Mucosa of rectum (tissue), 2 donors: ENCODE data around the gene UBE3A.

ENCODE experiments used
- H3K27ac ChIP-seq, 2 donors: one replicate each; pipeline ENCODE4 v1.7.0; 2013; ENCODE audit warnings: inconsistent platforms in 2 of 2, low read depth in 2 of 2, low read length in 2 of 2
- H3K27me3 ChIP-seq, 2 donors: one replicate each; pipeline ENCODE4 v1.7.0; 2013; ENCODE audit warnings: low read length in 2 of 2; ENCODE audit not compliant: control insufficient read depth in 2 of 2, insufficient read depth in 2 of 2
- H3K36me3 ChIP-seq, 2 donors: one replicate each; pipeline ENCODE4 v1.7.0; 2013; ENCODE audit warnings: low read length in 2 of 2; ENCODE audit not compliant: control insufficient read depth in 2 of 2, insufficient read depth in 2 of 2
- H3K4me1 ChIP-seq, 2 donors: one replicate each; pipeline ENCODE4 v1.7.0; 2013; ENCODE audit warnings: low read length in 2 of 2, mild to moderate bottlenecking in 1 of 2; ENCODE audit not compliant: control insufficient read depth in 2 of 2, insufficient read depth in 2 of 2
- H3K4me3 ChIP-seq, 2 donors: one replicate each; pipeline ENCODE4 v1.7.0; 2013; ENCODE audit warnings: low read length in 2 of 2
- H3K9ac ChIP-seq, 2 donors: one replicate each; pipeline ENCODE4 v1.7.0; 2013; ENCODE audit warnings: low read length in 2 of 2, low read depth in 1 of 2, mild to moderate bottlenecking in 1 of 2
- H3K9me3 ChIP-seq, 2 donors: one replicate each; pipeline ENCODE4 v1.7.0; 2013; ENCODE audit warnings: low read length in 2 of 2; ENCODE audit not compliant: control insufficient read depth in 2 of 2
- donor health status: healthy.
- donor health status: Normal muscosa, but diverticular disease.

Gene UBE3A

DNA sequence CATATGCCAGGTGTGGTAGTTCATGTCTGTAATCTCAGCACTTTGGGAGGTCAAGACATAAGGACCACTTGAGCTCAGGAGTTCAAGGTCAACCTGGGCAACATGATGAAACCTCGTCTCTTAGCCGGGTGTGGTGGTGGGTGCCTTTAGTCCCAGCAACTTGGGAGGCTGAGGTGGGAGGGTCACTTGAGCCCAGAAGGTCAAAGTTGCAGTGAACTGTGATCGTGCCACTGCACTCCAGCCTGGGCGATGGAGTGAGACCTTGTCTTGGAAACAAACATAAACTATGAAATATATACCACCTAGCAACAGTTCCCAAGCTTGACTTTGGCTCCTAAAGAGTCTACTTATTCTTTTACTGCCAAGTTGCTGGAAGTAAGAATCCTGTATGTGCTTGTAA lies 30.9 kb downstream of the UBE3A start:
- H3K36me3 ChIP-seq = peaks cover 10 to 13% of the 10 kb centered on the region in 2 donors
- H3K4me1 ChIP-seq = peaks cover 0 to 6% of the 10 kb centered on the region in 2 donors
- H3K9ac ChIP-seq = no peak overlapping the region
- H3K27me3 ChIP-seq = no peaks in the 10 kb centered on the region
- no peaks in the 10 kb centered on the region for H3K9me3 ChIP-seq
- no peak overlapping the region for H3K27ac ChIP-seq
- H3K4me3 ChIP-seq = no peak overlapping the region

GRCh38 chr15:25406846-25407245 lies 32.0 kb downstream of the UBE3A start:
- H3K36me3 ChIP-seq = peaks cover 19 to 24% of the 10 kb centered on the region in 2 donors
- H3K27ac ChIP-seq = no peak overlapping the region
- H3K4me3 ChIP-seq = no peak overlapping the region
- H3K4me1 ChIP-seq = peaks cover 0 to 6% of the 10 kb centered on the region in 2 donors
- no peaks in the 10 kb centered on the region for H3K9me3 ChIP-seq
- no peak overlapping the region for H3K9ac ChIP-seq
- no peaks in the 10 kb centered on the region for H3K27me3 ChIP-seq

- Histone ChIP-seq H3K9me3 (no peaks in the 10 kb centered on the region), H3K9ac (no peak overlapping the region), H3K4me1 (peaks cover 0 to 6% of the 10 kb centered on the region in 2 donors), H3K27ac (no peak overlapping the region), H3K27me3 (no peaks in the 10 kb centered on the region), H3K36me3 (peaks cover 19 to 24% of the 10 kb centered on the region in 2 donors), H3K4me3 (no peak overlapping the region)
These were observed 32.6 kb downstream of the UBE3A start for GRCh38 chr15:25406261-25406660.

- H3K9ac ChIP-seq = no peak overlapping the region
- H3K36me3 ChIP-seq = peaks cover 19 to 27% of the 10 kb centered on the region in 2 donors
- no peaks in the 10 kb centered on the region for H3K27me3 ChIP-seq
- no peaks in the 10 kb centered on the region for H3K9me3 ChIP-seq
- H3K4me1 ChIP-seq = peaks cover 0 to 3% of the 10 kb centered on the region in 2 donors
- H3K27ac ChIP-seq = no peak overlapping the region
- no peak overlapping the region for H3K4me3 ChIP-seq
These were observed 35.1 kb downstream of the UBE3A start for GRCh38 chr15:25403771-25404170.

GRCh38 chr15:25402342-25402741 lies 36.5 kb downstream of the UBE3A start:
- H3K27ac ChIP-seq = no peak overlapping the region
- H3K36me3 ChIP-seq = peaks cover 19 to 27% of the 10 kb centered on the region in 2 donors
- no peaks in the 10 kb centered on the region for H3K4me1 ChIP-seq
- H3K9me3 ChIP-seq = no peaks in the 10 kb centered on the region
- no peak overlapping the region for H3K9ac ChIP-seq
- H3K4me3 ChIP-seq = no peak overlapping the region
- H3K27me3 ChIP-seq = no peaks in the 10 kb centered on the region

DNA sequence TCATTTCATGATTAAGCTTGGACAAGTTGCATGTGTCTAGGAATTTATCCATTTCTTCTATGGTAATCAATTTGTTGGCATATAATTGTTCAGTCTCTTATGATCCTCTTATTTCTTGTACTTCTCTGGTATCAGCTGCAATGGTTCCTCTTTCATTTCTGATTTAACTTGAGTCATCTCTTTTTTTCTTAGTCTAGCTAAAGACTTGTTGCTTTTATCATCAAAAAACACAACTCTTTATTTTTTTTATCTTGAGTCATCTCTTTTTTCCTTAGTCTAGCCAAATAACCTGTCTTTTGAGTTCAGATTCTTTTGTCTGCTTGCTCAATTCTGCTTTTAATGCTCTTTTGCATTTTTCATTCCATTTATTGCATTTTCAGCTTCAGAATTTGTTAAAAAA lies 37.3 kb downstream of the UBE3A start:
- H3K9ac ChIP-seq = no peak overlapping the region
- H3K27ac ChIP-seq = no peak overlapping the region
- H3K4me3 ChIP-seq = no peak overlapping the region
- peaks cover 19 to 27% of the 10 kb centered on the region in 2 donors for H3K36me3 ChIP-seq
- no peaks in the 10 kb centered on the region for H3K27me3 ChIP-seq
- H3K9me3 ChIP-seq = no peaks in the 10 kb centered on the region
- no peaks in the 10 kb centered on the region for H3K4me1 ChIP-seq

GRCh38 chr15:25397100-25397499 lies 41.7 kb downstream of the UBE3A start:
- Histone ChIP-seq H3K4me1 (no peaks in the 10 kb centered on the region), H3K36me3 (peaks cover 6 to 10% of the 10 kb centered on the region in 2 donors), H3K9me3 (no peaks in the 10 kb centered on the region), H3K27ac (no peak overlapping the region), H3K4me3 (no peak overlapping the region), H3K9ac (no peak overlapping the region), H3K27me3 (no peaks in the 10 kb centered on the region)

GRCh38 chr15:25394898-25395297 lies 43.9 kb downstream of the UBE3A start:
- H3K27me3 ChIP-seq = no peaks in the 10 kb centered on the region
- H3K4me1 ChIP-seq = no peaks in the 10 kb centered on the region
- no peak overlapping the region for H3K9ac ChIP-seq
- H3K36me3 ChIP-seq = peaks cover 4 to 8% of the 10 kb centered on the region in 2 donors
- H3K27ac ChIP-seq = no peak overlapping the region
- no peak overlapping the region for H3K4me3 ChIP-seq
- no peaks in the 10 kb centered on the region for H3K9me3 ChIP-seq

GRCh38 chr15:25392806-25393205 lies 46.0 kb downstream of the UBE3A start:
- Histone ChIP-seq H3K4me1 (no peaks in the 10 kb centered on the region), H3K27me3 (no peaks in the 10 kb centered on the region), H3K9ac (no peak overlapping the region), H3K36me3 (peaks cover 4% of the 10 kb centered on the region in 2 donors), H3K9me3 (no peaks in the 10 kb centered on the region), H3K27ac (no peak overlapping the region), H3K4me3 (no peak overlapping the region)

GRCh38 chr15:25391971-25392721 lies 46.7 kb downstream of the UBE3A start:
- no peak overlapping the region for H3K27ac ChIP-seq
- no peaks in the 10 kb centered on the region for H3K4me1 ChIP-seq

More at GRCh38 chr15:25391971-25392721, 46.7 kb downstream of the UBE3A start:
- Histone ChIP-seq H3K9ac (no peak overlapping the region), H3K9me3 (no peaks in the 10 kb centered on the region), H3K27me3 (no peaks in the 10 kb centered on the region), H3K36me3 (peaks cover 4% of the 10 kb centered on the region in 2 donors), H3K4me3 (no peak overlapping the region)
